DLD1 (cell line): ENCODE measurements around the gene CPLX1.
"Not testable (repeated sequence)": the region's sequence is repeated elsewhere in the genome, so short reads cannot be mapped to it uniquely, and the experiment has no call there.

Source experiments
- in situ Hi-C: cut with HindIII; loops from 2 replicates; pipeline ENCODE4 v1.10.0; 2017; ENCODE audit warnings: low sequenced_read_pairs

The CPLX1 gene

DNA sequence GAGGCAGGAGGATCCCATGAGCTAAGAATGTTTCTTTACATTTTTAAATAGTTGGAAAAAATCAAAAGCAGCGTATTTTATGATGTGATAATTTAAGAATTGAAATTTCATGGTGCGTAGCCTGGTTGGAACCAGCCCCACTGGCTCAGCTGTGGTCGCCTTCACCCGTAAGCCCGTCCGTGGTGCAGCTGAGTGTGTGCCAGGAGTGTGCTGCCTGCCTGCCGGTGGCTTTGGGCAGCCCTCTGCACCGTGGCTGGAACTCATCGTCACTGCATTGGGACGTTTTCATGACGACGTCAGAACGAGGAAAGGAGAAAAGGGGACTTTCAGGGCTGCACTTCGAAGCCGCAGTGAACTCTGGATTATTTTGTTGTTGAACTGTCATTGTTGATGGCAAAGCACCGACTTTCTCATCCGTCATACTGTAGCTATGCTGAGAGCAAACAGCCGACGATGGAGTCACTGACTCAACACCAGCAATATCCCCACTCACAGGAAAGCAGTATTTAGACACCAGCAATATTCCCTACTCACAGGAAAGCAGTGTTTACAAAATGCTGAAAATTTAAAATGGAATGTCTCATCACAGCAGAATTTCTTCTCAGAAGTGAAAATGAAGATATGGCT is 85.2 kb downstream of the CPLX1 start:
- in situ Hi-C loops: no loop called here

- in situ Hi-C loops: no loop called here
Measured at GRCh38 chr4:740011-740410, 85.9 kb downstream of the CPLX1 start.

DNA sequence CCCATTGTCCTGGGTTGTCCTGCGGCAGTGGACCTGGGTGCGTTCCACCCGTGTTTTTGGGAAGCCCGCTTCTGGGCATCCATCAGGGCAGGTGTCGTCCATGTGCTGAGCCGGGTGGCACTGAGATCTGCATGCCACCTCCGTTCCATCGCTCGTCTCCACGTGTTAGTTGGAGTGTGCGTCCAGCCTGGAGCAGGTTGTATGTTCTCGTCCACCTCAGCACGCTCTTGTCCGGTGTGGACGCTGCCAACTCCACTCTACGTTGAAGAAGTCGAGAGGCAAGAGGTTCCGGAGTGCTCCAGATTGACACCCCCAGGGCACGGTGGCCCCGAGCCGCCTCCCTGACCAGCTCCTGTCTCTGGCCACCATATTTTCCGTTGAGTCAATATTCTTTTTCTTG is 86.4 kb downstream of the CPLX1 start:
- in situ Hi-C loops: no loop called here

- in situ Hi-C loops: no loop called here
Measured at GRCh38 chr4:738781-739280, 87.1 kb downstream of the CPLX1 start.

DNA sequence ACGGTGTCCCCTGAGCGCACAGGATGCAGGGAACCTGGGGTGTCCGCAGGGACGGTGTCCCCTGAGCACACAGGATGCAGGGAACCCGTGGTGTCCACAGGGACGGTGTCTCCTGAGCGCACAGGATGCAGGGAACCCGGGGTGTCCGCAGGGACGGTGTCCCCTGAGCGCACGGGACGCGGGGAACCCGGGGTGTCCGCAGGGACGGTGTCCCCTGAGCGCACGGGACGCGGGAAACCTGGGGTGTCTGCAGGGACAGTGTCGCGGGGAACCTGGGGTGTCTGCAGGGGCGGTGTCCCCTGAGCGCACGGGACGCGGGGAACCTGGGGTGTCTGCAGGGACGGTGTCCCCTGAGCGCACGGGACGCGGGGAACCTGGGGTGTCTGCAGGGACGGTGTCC is 89.4 kb downstream of the CPLX1 start:
- in situ Hi-C loops: not testable (repeated sequence)

DNA sequence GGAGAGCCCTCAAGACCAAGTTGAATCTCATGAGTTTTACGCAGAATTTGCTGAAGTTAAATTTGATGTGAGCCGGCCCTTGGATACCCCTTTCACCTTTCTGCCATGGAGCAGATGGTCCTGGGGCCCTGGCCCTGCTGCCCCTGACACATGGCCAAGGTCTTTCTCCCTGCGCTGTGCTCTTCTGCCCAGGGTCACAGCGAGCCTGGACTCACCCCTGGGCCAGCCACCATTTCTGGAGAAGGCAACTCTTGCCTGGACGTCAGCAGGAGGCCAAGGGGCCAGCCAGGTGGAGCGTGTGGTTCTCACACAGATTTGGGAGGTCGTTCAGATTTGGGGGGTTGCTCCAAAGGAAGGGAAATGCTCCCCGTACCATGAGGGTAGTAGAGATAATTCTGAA is 90.3 kb downstream of the CPLX1 start:
- in situ Hi-C loops: no loop called here
